Inflammatory macrophage (primary cell): Measurements from ENCODE around the gene SLC36A2.
"Not testable (repeated sequence)": the region's sequence is repeated elsewhere in the genome, so short reads cannot be mapped to it uniquely, and the experiment has no call there.

Experiments used
- DNase-seq, 2 donors: peaks; one replicate each; pipeline ENCODE4 v3.0.0-alpha.2; 2020 to 2022
- total RNA-seq, 18 experiments: gene quantifications; one replicate each; lab custom pipeline; 2026; ENCODE audit warnings: mixed read lengths in 6 of 18, inconsistent platforms in 2 of 18; lab: John Stamatoyannopoulos, UW

The SLC36A2 gene
- 0 to 0.19 (median 0) reads per million in 18 experiments for total RNA-seq

GRCh38 chr5:151347369-151347768 is at the start of gene SLC36A2:
Gene SLC36A2, minus strand, starts transcription at chr5:151347559. Its CDS starts 99 bp downstream, at chr5:151347460.
- no peak for DNase-seq

- DNase-seq = no peak
Observed at GRCh38 chr5:151388960-151389359, 41.6 kb upstream of the SLC36A2 start.

DNA sequence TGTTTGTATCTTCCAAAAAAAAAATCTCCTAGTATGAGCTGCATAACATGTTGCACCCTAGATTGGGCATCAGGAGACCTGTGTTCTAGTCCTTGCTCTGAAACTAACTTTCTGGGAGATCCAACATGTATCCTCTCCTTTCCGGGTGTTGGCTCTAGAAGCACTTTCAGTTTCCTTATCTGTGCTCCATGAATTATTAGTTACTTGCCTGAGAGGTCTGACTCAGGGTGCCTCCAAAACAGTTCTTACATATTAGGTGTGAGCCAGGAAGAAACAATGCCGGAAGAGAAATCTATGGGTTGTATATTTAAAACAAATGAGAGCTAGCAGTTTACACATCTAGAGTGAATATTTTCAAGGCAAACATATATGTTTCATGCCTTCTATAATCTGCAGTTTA is 36.7 kb upstream of the SLC36A2 start:
- no peak for DNase-seq

DNA sequence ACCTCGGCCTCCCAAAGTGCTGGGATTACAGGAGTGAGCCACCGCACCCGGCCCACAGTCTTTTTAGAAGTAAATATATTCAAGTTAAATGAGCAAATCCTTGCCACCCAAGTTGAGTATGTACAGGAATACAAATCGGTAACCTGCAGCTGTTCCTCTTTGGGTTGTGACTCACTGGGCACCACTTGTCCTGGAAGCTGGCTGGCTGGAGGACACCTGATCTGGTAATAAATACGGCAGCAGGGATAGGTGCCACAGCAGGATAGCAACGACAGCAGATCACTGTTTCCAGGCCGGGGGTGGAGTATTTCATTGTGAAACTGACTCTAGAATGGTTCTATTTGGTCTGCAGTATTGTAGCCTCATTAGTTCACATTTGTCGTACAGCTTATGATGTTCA is 35.7 kb upstream of the SLC36A2 start:
- DNase-seq = no peak

DNA sequence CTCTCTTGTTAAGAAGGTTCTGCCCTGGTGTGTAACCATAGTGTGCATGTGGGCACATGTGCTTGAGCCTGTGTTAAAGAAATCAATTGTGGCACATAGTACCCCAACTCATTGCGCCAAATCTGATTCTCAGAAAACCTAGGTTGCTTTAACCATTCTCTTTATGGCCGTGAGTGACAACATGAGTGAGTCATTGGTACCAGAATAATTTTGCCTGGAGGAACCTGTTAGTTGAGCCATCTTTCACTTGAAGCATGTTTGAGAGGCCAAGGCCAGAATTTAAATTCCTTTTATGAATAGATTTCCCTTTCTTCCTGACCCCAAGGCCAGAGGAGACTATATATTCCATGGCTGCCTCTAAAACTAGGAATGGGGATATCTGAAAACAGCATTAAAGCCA is 35.2 kb upstream of the SLC36A2 start:
- DNase-seq = no peak

- DNase-seq = no peak
Observed at GRCh38 chr5:151381899-151382298, 34.5 kb upstream of the SLC36A2 start.

GRCh38 chr5:151378616-151379015 is 31.3 kb upstream of the SLC36A2 start:
- DNase-seq = no peak

DNA sequence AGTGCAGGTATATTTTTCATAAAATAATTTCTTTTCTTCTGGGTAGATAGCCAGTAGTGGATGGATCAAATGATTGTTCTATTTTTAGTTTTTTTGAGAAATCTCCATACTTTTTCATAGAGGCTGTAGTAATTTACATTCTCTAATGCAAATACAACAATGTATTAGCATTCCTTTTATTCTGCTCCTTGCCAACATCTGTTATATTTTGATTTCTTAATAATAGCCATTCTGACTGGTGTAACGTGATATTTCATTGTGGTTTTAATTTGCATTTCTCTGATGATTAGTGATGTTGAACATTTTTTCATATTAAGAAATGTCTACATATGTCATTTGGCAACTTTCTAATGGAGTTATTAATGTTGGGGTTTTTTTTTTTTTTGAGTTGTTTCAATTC is 27.2 kb upstream of the SLC36A2 start:
- DNase-seq = no peak

DNA sequence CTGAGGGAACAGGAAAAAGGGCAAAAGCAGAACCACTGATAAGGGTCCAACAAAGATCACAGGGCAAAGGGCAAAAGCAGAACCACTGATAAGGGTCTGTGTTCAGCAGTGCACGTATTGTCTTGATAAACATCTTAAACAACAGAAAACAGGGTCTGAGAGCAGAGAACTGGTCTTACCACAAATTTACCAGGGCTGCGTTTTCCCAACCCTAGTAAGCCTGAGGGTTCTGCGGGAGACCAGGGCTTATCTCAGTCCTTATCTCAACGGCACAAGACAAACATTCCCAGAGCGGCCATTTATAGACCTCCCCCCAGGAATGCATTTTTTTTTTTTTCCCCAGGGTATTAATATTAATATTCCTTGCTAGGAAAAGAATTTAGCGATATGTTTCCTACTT is 19.7 kb upstream of the SLC36A2 start:
- not testable (repeated sequence) for DNase-seq

DNA sequence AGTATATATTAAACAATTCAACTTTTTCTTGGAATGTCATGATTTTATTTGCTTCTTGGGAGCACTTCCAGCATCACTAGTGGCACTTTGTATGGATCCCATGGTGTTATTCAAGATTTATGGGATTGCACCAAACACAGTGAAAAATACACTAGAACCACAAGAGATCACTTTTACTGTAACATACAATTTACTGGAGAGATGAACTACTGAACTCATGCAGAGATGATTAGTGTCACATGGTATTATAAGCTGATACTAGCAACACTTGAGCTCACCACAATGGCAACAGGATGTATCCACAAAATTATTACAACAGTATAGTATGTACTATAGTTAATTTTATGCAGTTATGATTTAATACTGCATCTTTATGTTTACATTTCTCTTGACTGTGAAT is 16.3 kb upstream of the SLC36A2 start:
- no peak for DNase-seq

GRCh38 chr5:151362970-151363369 is 15.6 kb upstream of the SLC36A2 start:
- no peak for DNase-seq

GRCh38 chr5:151359391-151359790 is 12.0 kb upstream of the SLC36A2 start:
- DNase-seq = no peak

DNA sequence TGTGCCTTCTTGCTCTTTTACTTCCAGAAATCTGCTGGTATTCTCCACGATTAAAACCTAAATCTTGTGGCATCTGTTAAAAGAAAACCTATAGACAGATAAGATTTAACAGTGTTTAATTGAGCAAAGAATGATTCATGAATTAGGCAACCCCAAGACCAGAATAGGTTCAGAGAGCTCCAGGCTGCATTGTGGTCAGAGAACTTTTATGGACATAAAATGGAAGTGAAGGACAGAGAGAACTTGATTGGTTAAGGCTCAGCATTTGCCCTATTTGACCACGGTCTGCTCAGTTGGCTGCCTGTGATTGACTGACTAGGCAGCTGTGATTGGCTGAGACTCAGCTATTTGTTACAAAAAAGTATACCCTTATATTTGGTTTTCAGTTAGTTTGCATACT is 10.4 kb upstream of the SLC36A2 start:
- DNase-seq = peak in 1 of 2 donors; percentile 7

GRCh38 chr5:151357097-151357496 is 9.7 kb upstream of the SLC36A2 start:
- DNase-seq = no peak

- DNase-seq = peak in 1 of 2 donors; percentile 45
Observed at GRCh38 chr5:151351671-151352070, 4.3 kb upstream of the SLC36A2 start.

- DNase-seq = no peak
Observed at GRCh38 chr5:151348789-151349188, 1.4 kb upstream of the SLC36A2 start.

DNA sequence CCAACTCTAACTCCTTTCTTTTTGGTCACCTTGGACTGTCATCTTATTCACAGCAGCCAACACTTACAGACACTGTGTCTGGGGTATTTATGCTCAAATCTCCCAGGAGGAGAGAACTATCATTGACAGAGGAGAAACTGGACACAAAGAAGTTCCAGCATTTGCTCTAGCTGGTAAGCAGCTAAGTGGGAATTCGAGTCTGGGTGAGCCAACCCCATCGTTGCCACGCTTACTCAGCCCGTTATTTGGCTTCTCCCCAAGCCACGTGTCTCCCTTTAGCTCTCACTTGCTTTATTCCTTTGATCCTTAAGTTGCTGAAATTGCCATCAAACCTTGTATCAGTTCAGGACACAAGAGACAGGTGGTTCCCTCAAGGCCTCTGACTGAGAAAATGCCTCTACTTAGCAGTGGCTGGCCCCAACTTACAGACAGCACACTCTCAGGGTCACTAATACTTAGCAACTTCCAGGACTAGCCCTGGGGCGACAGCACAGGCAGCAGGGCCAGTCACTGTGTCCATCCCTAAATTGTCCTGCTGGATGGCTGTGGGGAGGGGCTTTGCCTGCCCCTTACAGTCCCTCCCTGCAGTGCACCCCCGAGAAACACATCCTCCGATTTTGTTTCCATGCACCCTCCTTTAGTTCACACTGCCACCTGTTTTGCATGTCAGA is 1.4 kb downstream of the SLC36A2 start:
- no peak for DNase-seq

- DNase-seq = peak; percentile 46 to 52
Observed at GRCh38 chr5:151345187-151345807, 2.1 kb downstream of the SLC36A2 start.

DNA sequence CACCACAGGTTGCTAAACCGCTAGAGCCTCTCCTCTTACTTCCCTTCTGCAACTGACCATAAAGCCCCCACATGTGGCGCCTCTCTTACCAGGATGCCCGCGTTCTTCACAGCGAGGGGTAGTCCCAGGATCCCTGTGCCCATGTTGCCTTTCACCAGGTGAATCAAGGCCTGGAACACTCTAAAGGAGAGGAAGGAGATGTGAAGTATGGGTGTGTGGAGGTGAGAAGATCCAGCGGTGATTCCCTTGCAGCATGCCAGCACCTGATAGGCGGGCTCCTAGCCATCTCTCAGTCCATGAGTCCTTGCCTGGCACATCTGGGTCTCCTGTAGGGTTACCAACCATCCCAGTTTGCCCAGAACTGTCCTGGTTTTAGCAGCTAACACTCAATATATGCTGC is 3.3 kb downstream of the SLC36A2 start:
- no peak for DNase-seq

DNA sequence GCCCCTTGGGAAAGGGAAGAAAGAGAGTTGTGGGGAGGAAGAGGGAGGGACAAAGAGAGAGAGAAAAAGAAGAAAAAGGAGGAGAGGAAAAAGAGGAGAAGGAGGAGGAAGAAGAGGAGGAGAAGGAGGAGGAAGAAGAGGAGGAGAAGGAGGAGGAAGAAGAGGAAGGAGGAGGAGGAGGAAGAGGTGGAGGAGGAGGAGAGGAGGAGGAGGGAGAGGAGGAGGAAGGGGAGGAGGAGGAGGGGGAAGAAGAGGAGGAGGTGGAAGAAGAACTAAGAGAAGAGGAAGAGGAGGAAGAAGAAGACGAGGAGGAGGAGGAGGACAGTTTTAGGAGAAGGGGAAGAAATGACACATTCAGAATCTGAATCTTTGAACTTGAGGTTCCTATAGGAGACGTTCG is 7.4 kb downstream of the SLC36A2 start:
- DNase-seq = no peak

- no peak for DNase-seq
Observed at GRCh38 chr5:151338734-151339133, 8.6 kb downstream of the SLC36A2 start.

GRCh38 chr5:151332857-151333256 is 14.5 kb downstream of the SLC36A2 start:
- no peak for DNase-seq

GRCh38 chr5:151328734-151329133 is 18.6 kb downstream of the SLC36A2 start:
- peak; percentile 36 to 57 for DNase-seq

DNA sequence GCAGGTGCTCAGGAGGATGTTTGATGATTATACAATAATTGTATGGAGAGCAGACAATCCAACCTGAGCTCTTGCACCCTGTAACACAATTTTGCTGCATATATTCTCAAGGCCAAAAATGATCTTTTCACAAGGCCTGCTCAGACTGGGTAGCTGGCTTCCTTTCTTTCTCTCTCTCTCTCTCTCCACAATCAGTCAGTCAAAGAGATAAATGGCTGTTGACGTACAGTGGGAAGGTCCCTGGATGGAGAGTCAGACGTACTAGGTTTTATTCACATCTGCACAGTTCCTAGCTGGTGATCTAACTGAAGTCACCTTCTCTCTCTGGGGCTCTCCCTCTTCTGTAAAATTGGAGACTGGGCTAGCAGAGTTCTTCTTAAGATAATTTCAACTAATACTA is 19.8 kb downstream of the SLC36A2 start:
- no peak for DNase-seq

DNA sequence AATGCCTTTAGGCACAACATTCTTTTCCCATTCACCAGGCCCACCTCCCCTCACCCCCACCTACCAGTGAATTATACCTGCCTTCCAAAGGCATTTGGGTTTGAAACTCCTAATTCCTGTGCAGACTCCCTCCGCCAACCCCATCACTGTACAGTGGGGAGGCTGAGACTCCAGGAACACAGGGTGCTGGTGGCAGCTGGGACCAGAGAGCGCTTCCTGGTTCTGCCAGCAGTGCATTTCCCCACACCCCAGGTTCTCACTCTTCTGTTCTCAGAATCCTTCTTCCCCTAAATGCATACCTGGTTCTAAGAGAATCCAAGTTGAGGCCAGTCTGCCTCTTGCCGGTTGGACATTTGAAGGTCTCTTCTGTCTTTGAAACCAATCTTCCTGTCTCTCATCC is 21.1 kb downstream of the SLC36A2 start:
- no peak for DNase-seq
